DOHH2 (cell line): ENCODE measurements around the gene TTC28.

ENCODE experiments used
- H3F3A ChIP-seq: fragments of 200-600 bp; sonication (generic), shearing (Covaris generic); 2 replicates; pipeline ENCODE4 v1.6.0; 2016; ENCODE audit warnings: antibody characterized with exemption, mild to moderate bottlenecking; ENCODE audit not compliant: control insufficient read depth, insufficient read depth
- H3K27ac ChIP-seq: fragments of 200-600 bp; sonication (generic); 2 replicates; pipeline ENCODE4 v1.5.1; 2014; ENCODE audit warnings: low read depth, mild to moderate bottlenecking, low read length, moderate library complexity
- H3K27me3 ChIP-seq: fragments of 200-600 bp; sonication (generic); 2 replicates; pipeline ENCODE4 v1.6.1; 2014; ENCODE audit warnings: mild to moderate bottlenecking, low read length, mixed read lengths; ENCODE audit not compliant: control insufficient read depth
- H3K36me3 ChIP-seq: fragments of 200-600 bp; sonication (generic); 2 replicates; pipeline ENCODE4 v1.6.1; 2014; ENCODE audit warnings: mild to moderate bottlenecking, low read length, moderate library complexity, mixed read lengths; ENCODE audit not compliant: control insufficient read depth
- H3K4me1 ChIP-seq: fragments of 200-600 bp; sonication (generic); 2 replicates; pipeline ENCODE4 v1.6.1; 2014; ENCODE audit warnings: mild to moderate bottlenecking, low read length, mixed read lengths; ENCODE audit not compliant: control insufficient read depth
- H3K4me2 ChIP-seq: fragments of 200-600 bp; sonication (generic); 2 replicates; pipeline ENCODE4 v1.6.0; 2014; ENCODE audit warnings: mild to moderate bottlenecking, low read length, moderate library complexity
- H3K4me3 ChIP-seq: fragments of 200-600 bp; sonication (generic); 2 replicates; pipeline ENCODE4 v1.5.1; 2014; ENCODE audit warnings: mild to moderate bottlenecking, low read length, mixed read lengths
- H3K79me2 ChIP-seq: fragments of 200-600 bp; sonication (generic); 2 replicates; pipeline ENCODE4 v1.6.1; 2014; ENCODE audit warnings: mild to moderate bottlenecking, low read length, mixed read lengths; ENCODE audit not compliant: control insufficient read depth
- H3K9me2 ChIP-seq: fragments of 200-600 bp; sonication (generic); replicated peaks from 2 replicates; pipeline ENCODE4 v1.6.1; 2014; ENCODE audit warnings: mild to moderate bottlenecking, low read length, mixed read lengths; ENCODE audit not compliant: control insufficient read depth
- H3K9me3 ChIP-seq: fragments of 200-600 bp; sonication (generic); 2 replicates; pipeline ENCODE4 v1.6.1; 2014; ENCODE audit warnings: antibody characterized with exemption, low read length, mixed read lengths; ENCODE audit not compliant: control insufficient read depth, insufficient read depth
- H4K20me1 ChIP-seq: fragments of 200-600 bp; sonication (generic); 2 replicates; pipeline ENCODE4 v1.6.0; 2014; ENCODE audit warnings: low read depth, mild to moderate bottlenecking, antibody characterized with exemption, low read length, moderate library complexity; ENCODE audit not compliant: control insufficient read depth, insufficient read depth
- EZH2phosphoT487 ChIP-seq: fragments of 200-600 bp; sonication (generic); IDR thresholded peaks from 2 replicates; pipeline ENCODE4 v1.6.1; 2017; ENCODE audit warnings: borderline replicate concordance, mild to moderate bottlenecking, antibody characterized with exemption, low read length, moderate library complexity, mixed read lengths
- TF ChIP-seq, protein P1 (sequence below): fragments of 200-600 bp; sonication (generic); IDR thresholded peaks from one replicate; pipeline ENCODE4 v1.5.1; 2014; ENCODE audit warnings: antibody characterized with exemption, mild to moderate bottlenecking, low read depth, low read length; ENCODE audit not compliant: poor library complexity, severe bottlenecking

Gene TTC28

DNA sequence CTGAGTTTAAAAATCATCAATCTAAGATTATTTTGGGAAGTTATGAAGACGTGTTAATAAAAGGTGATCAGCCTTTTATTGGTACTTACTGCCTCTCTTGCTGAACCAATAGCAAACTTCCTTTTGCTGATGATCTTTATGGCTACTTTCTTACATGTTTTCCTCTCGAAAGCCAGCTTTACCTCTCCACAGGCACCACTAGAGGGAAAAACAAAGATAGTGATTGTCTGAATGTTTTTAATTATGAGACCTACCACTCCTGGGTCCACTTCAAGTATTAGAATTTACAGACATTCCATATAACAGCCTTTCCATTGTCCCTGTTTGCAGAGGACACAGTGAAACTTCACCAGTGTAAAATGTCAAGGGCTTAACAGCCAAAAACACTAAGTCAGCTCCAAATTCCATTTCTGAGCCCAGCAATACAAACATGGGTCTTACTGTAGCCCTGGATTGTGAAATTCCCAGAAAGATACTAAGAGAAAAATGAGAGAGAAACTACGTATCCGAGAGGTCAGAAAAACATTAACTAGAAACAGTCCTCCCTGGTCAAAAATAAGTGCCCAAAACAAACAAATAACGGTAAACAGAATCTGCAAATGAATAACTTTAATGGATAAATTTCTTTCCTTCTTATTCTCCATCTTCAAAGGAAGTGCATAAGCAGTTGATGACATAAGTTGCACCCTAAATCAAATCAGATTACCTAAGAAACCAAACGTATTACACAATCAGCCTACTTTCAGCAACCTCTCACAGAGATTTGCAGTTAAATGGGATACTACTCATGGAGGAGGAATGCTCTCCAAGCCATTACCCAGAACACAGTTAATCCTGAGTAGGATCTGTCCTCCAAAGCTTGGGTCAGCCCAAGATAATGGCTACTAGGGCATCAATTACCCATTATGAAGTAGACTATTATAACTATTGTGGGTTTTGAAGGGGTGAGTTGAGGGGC lies 32.5 kb upstream of the TTC28 start:
- Histone ChIP-seq H3K4me3 (no peak overlapping the region), H3K4me1 (peaks cover 3% of the 10 kb centered on the region), H3K27ac (no peak overlapping the region), H3K9me3 (no peaks in the 10 kb centered on the region), H3K27me3 (no peaks in the 10 kb centered on the region), H3K36me3 (peaks cover 41% of the 10 kb centered on the region), H3K79me2 (no peaks in the 10 kb centered on the region), H4K20me1 (no peaks in the 10 kb centered on the region), H3F3A (peaks cover 3% of the 10 kb centered on the region; the same call in 1 of the 2 replicates), H3K4me2 (no peak overlapping the region), H3K9me2 (no peaks in the 10 kb centered on the region)
- TF ChIP-seq, protein P1, sequence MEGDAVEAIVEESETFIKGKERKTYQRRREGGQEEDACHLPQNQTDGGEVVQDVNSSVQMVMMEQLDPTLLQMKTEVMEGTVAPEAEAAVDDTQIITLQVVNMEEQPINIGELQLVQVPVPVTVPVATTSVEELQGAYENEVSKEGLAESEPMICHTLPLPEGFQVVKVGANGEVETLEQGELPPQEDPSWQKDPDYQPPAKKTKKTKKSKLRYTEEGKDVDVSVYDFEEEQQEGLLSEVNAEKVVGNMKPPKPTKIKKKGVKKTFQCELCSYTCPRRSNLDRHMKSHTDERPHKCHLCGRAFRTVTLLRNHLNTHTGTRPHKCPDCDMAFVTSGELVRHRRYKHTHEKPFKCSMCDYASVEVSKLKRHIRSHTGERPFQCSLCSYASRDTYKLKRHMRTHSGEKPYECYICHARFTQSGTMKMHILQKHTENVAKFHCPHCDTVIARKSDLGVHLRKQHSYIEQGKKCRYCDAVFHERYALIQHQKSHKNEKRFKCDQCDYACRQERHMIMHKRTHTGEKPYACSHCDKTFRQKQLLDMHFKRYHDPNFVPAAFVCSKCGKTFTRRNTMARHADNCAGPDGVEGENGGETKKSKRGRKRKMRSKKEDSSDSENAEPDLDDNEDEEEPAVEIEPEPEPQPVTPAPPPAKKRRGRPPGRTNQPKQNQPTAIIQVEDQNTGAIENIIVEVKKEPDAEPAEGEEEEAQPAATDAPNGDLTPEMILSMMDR = no peak
- TF ChIP-seq EZH2phosphoT487 = no peak

DNA sequence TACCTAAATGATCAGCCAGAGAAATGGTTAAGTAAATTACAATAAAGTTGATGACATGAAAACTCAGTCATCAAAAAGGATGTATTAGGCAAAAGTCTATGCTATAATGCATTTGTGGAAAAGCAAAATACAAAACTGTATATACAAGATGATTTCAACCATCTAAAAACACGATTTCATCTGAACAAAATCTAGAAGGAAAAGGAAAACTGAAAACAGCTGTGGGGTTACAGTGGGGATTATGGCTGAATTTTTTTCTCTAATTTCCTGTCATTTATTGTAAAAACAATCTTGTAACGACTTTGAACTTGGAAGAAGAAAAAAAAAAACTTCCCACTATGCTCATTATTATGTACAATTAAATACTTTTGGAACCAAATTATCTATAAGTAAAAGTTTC lies 31.7 kb upstream of the TTC28 start:
- no peak overlapping the region for H3K27ac ChIP-seq
- H4K20me1 ChIP-seq = no peaks in the 10 kb centered on the region
- TF ChIP-seq EZH2phosphoT487 = no peak
- TF ChIP-seq, protein P1 = no peak
- H3K79me2 ChIP-seq = no peaks in the 10 kb centered on the region
- H3K9me3 ChIP-seq = no peaks in the 10 kb centered on the region
- H3F3A ChIP-seq = peaks cover 3% of the 10 kb centered on the region; the same call in 1 of the 2 replicates
- no peak overlapping the region for H3K4me2 ChIP-seq
- H3K36me3 ChIP-seq = peaks cover 46% of the 10 kb centered on the region
- no peaks in the 10 kb centered on the region for H3K27me3 ChIP-seq
- peaks cover 8% of the 10 kb centered on the region for H3K4me1 ChIP-seq
- H3K9me2 ChIP-seq = no peaks in the 10 kb centered on the region
- no peak overlapping the region for H3K4me3 ChIP-seq

DNA sequence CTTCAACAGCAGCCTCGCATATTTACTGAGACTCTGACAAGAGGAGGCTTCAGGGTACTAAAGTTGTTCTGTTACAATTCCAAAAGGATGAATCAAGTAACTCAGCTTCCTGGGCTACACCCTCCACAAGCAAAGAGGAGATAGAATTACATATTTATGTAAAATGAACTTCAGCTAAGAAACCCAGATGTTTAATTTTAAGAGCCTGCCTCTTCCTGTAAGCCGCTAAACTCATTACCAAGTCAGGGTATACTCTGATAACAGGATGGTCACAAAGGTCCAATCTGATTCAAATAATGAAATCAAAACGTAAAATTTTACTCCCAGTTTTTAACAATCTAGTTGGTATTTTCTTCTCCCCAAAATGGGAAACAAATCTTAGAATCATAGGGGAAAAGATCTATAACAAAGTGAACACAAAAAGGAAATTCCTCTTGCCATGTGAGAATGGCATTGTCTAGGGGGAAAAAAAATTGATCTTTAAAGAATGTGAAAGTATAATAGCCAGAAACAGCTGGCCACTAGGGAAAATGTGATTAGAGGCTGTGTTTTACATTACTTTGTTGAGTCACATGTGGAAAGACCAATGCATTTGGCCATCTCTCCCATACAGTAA lies 31.0 kb upstream of the TTC28 start:
- TF ChIP-seq, protein P1 = no peak
- no peak for TF ChIP-seq EZH2phosphoT487
- no peak overlapping the region for H3K27ac ChIP-seq

More for the DNA sequence above, 31.0 kb upstream of the TTC28 start:
- no peak overlapping the region for H3K4me2 ChIP-seq
- H3K9me3 ChIP-seq = no peaks in the 10 kb centered on the region
- H3K36me3 ChIP-seq = peaks cover 46% of the 10 kb centered on the region
- no peak overlapping the region for H3K4me3 ChIP-seq
- H4K20me1 ChIP-seq = no peaks in the 10 kb centered on the region
- peaks cover 8% of the 10 kb centered on the region for H3K4me1 ChIP-seq
- H3F3A ChIP-seq = peaks cover 3% of the 10 kb centered on the region; the same call in 1 of the 2 replicates
- no peaks in the 10 kb centered on the region for H3K79me2 ChIP-seq
- H3K27me3 ChIP-seq = no peaks in the 10 kb centered on the region
- H3K9me2 ChIP-seq = no peaks in the 10 kb centered on the region
